ACHN (cell line): Measurements from ENCODE around the gene POLR3K.
"Not testable (repeated sequence)": the region's sequence is repeated elsewhere in the genome, so short reads cannot be mapped to it uniquely, and the experiment has no call there.

Experiments
- DNase-seq: peaks from one replicate; pipeline ENCODE4 v3.0.0-alpha.2; 2015
- in situ Hi-C: cut with HindIII; loops from 2 replicates; pipeline ENCODE4 v1.10.0; 2017; ENCODE audit warnings: low sequenced_read_pairs, low pct_ligation_motif_present, low pct_unique_long_range_greater_than_20kb

Gene POLR3K

GRCh38 chr16:56231-56927 lies 3.0 kb upstream of the POLR3K start:
- in situ Hi-C loops = no loop called here
- no peak for DNase-seq

GRCh38 chr16:55571-56136 lies 2.2 kb upstream of the POLR3K start:
- in situ Hi-C loops = no loop called here
- DNase-seq = no peak

DNA sequence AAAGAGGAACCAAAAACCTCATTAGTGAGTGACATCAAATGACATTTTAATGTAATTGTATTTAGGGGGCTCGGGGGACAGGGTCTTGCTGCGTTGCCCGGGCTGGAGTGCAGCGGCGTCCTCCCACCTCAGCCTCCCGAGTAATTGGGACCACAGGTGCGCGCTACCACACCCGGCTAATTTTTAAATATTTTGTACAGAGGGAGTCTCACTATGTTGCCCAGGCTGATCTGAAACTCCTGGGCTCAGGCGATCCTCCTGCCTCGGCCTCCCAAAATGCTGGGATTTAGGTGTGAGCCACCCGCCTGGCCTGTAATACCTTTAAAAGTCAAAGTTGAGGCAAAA lies 801 bp upstream of the POLR3K start:
- in situ Hi-C loops = no loop called here
- DNase-seq = no peak

DNA sequence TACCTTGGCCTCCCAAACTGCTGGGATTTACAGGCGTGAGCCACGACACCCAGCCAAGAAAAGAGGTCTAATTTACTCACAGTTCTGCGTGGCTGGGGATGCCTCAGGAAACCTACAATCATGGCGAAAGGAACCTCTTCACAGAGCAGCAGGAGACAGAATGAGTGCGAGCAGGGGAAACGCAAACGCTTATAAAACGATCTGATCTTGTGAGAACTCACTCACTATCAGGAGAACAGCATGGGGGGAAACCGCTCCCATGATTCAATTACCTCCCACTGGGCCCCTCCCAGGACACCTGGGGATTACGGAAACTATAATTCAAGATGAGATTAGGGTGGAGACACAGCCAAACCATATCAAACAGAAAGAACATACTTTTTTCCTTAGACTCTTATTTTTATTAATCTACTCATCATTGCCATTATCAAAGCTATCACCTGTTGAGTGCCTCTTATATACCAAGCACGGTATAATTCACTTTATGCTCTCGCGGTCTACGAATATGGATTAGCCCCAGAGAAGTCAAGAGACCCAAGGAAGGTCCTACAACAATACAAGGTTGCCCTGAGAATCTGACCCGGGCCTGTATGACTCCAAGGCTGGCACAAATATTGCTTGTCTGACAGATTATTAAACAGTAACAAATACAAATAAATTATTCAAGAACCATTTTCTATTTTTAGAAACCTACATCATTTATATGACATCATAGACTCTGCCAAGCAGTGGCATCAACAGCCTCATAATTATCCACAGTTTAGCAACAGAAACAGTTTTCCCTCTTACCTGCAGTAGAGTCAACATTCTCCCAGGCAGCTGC lies 2.4 kb downstream of the POLR3K start:
- in situ Hi-C loops = no loop called here
- DNase-seq = no peak

DNA sequence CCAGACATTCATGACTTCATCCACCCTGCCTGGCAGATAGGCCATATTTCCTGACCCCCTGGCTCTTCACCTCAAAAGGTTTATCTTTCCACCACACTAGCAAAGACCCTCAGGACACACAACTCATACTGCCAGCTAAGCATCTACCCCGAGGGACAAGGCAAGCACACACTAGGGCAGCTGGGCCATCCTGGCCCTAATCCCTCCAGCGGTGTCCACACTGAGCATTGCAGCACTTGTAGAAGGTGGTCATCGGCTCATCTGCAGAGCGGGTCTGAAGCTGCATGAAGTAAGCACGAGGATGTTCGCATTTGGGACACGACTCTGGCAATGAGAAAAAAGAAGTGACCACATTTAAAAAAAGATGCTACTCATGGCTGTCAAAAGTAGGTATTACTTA lies 6.2 kb downstream of the POLR3K start:
- in situ Hi-C loops = no loop called here
- no peak for DNase-seq

DNA sequence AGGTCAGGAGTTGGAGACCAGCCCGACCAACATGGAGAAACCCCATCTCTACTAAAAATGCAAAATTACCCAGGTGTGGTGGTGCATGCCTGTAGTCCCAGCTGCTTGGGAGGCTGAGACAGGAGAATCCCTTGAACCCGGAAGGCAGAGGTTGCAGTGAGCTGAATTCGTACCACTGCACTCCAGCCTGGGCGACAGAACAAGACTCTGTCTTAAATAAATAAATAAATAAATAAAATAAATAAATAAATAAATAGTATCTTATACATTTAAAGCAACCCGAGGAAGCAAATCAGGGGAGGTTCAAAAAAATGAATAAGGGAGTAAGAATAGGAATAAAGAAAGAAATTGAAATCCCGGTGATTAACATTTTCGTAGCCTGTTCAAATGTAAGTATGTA lies 6.9 kb downstream of the POLR3K start:
- in situ Hi-C loops, DNase-seq: not testable (repeated sequence)

DNA sequence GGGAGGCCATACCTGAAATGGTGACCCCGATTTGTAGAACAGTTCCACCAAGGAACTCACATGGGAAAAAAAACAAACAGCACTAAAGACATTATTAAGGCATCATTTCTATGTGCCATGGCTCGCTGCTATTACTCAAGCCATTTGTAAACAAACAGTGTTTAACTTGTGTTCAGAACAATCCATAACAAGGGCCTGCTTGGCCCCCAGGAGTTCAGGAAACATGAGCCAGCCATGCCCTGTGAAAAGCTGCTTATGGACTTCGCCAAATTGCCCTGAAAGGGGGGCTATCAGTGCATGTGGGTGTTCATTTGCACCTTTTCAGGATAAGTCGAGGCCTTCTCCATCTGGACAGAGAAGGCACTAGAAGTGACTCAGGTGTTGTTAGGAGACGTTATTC lies 8.0 kb downstream of the POLR3K start:
- DNase-seq = no peak
- in situ Hi-C loops = no loop called here

DNA sequence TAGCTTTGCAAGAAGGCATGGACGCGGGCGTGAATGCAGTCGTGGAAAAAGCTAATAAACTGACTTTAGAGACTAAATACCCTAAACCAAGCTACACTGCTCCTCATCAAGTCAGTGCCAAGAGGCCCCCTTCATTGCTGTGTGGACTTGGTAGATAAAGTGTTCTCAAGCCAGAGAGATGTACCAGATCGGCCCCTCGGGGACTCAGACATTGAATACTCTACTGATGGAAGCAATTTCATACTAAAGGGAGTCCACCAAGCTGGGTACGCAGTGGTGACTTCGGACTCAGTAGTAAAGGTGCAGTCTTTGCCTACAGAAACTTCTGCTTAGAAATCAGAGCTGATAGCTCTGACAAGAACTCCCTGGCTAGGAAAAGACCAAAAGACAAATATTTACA lies 8.8 kb downstream of the POLR3K start:
- DNase-seq = no peak
- in situ Hi-C loops = no loop called here

- in situ Hi-C loops = no loop called here
- no peak for DNase-seq
Observed at GRCh38 chr16:43294-43693, 10.1 kb downstream of the POLR3K start.

DNA sequence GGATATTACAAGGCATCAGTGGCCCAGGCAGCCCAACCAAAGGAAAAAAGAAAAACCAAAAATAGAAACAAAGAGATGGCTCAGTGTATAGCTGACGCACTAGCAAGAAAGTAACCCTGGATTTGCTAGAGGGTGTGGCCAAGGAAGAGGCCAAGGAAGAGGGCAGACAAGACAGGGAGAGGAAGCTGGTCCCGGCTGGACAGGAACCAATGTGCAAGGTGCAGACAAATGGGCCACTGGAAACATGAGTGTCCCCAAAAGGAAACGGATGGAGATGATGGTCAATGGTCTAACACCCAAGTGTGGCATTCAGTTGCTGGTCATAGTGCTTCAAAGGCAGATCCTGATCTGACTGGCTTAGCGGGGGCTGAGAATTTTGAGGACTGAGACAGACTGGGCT lies 10.7 kb downstream of the POLR3K start:
- no peak for DNase-seq
- in situ Hi-C loops = no loop called here

- in situ Hi-C loops = no loop called here
- DNase-seq = no peak
Observed at GRCh38 chr16:42069-42457, 11.3 kb downstream of the POLR3K start.

DNA sequence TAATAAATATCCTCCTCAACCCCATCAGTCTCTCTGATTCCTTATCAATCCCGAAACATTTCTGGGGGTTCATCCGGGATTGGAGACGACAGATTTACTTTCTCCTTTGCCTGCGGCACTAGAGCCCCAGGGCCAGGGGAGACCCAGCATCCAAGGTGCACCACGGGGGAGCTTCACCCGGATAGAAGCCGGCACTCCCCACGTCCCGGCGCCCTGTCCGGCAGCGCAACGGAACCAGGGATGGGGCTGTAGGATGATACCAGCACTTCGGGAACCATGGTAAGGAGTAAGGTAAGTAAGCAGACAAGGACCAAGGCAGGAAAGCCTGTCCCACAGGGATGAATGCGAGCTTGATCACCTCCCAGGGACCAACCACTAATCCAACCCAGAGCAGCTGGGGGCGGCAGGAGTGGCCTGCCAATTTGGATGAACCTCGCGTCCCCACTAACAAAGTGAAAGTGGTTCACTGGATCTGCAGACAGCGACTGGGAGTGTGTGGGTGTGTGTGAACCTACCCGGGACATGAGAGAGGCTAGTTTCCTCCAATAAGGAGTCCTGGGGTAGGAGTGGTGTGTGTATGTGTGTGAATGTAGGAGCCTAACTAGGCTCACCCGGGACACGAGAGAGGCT lies 11.9 kb downstream of the POLR3K start:
- no peak for DNase-seq
- in situ Hi-C loops = no loop called here

DNA sequence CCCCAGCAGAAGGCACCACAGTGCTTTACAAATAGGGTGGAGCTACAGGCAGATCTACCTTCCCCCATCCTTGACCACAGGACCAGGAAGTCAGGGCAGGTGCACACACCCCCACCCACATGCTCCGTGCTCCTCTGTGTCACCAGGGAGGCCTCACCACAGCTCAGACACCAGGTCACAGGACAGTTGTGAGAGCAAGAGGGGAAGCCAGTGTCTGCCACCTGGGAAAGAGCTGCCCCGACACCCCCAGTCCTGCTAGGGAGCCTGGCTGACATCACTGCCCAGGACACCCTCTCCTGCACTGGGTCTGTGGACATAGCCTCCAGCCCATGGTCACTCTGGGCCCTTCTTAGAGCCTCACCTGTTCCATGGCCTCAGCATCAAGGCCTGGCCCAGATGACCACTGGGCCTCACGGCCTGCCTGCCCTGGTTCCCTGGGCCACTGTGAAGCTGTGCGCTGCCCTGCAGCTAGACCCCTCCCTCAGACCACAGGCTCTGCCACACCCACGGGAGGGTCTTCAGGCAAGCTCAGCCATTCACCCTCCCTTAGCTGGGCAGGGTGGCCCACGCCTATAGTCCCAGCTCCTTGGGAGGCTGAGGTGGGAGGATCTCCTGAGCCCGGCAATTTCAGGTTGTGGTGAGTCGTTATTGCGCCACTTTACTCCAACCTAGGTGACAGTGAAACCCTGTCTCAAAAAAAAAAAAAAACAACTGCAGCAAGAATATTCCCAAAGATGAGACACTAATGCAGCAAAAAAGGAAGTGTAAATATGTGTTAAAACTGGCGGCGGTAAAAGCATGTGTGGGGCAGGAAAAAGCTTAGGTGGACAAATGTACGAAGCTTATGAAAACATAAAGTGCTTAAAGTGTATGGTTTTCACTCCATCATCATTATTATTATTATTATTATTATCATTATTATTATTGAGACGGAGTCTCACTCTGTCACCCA lies 14.2 kb downstream of the POLR3K start:
- in situ Hi-C loops = no loop called here
- no peak for DNase-seq

- in situ Hi-C loops, DNase-seq: not testable (repeated sequence)
Observed at GRCh38 chr16:38206-38605, 15.2 kb downstream of the POLR3K start.

DNA sequence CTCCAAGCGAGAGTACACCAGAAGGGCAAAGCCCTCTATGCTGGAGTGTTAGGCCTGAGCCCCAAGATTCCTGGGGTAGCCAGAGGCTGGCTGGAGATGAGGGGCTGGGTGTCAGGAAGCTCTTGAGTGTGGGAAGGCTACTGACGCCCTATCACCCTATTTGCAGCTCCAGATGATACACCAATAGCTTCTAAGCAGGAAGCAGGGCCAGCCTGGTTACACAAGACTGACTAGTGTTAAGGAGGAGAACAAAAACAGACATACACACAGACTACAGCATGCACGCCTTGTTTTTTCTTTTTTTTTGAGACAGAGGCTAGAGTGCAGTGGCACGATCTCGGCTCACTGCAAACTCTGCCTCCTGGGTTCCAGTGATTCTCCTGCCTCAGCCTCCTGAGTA lies 15.9 kb downstream of the POLR3K start:
- DNase-seq = no peak
- in situ Hi-C loops = no loop called here

GRCh38 chr16:36336-36984 lies 16.9 kb downstream of the POLR3K start:
- in situ Hi-C loops = no loop called here
- DNase-seq = no peak

GRCh38 chr16:35678-36305 lies 17.6 kb downstream of the POLR3K start:
- in situ Hi-C loops = no loop called here
- DNase-seq = no peak
